SK-N-SH (cell line): ENCODE measurements around the gene XCR1. TPM values are rescaled to one million over a fixed set of nuclear protein-coding genes. Genes with fewer than 3 reads are reported as not detected.

Experiments used
- CTCF ChIA-PET: fragments of 300-600, 350-600 bp; formaldehyde crosslinking; extraction: SDS; loops from one replicate; lab custom pipeline; 2021; lab: Yijun Ruan, JAX
- POLR2A ChIA-PET: fragments of 350-600 bp; sonication (Branson Sonifier 250); formaldehyde crosslinking; extraction: SDS; loops from one replicate; lab custom pipeline; 2020; ENCODE audit warnings: antibody characterized with exemption, inconsistent platforms; lab: Yijun Ruan, JAX
- DNase-seq: peaks from one replicate; pipeline ENCODE4 v3.0.0; 2012
- H2AFZ ChIP-seq: fragments of 200-600 bp; sonication (generic); 2 replicates; pipeline ENCODE4 v1.8.1; 2016; ENCODE audit warnings: antibody characterized with exemption, mild to moderate bottlenecking, low read depth
- H3F3A ChIP-seq: fragments of 200-600 bp; sonication (generic); replicated peaks from 2 replicates; pipeline ENCODE3; 2016; ENCODE audit warnings: antibody characterized with exemption, mild to moderate bottlenecking; ENCODE audit not compliant: insufficient read depth
- H3K27ac ChIP-seq, 2 experiments: fragments of 200-500 bp in 1 of 2; fragments of 200-600 bp in 1 of 2; sonication (Bioruptor generic) in 1 of 2; sonication (generic), shearing (Covaris generic) in 1 of 2; 2 replicates each; pipeline versions ENCODE4 v1.5.1 to v1.6.1; 2014 to 2016; ENCODE audit warnings: low read depth in 2 of 2, inconsistent platforms in 1 of 2, low read length in 1 of 2, mild to moderate bottlenecking in 1 of 2, mixed read lengths in 1 of 2
- H3K27me3 ChIP-seq: fragments of 200-600 bp; sonication (generic), shearing (Covaris generic); 2 replicates; pipeline ENCODE4 v1.6.1; 2016; ENCODE audit warnings: mixed run types; ENCODE audit not compliant: insufficient read depth
- H3K36me3 ChIP-seq, 2 experiments: fragments of 200-500 bp in 1 of 2; fragments of 200-600 bp in 1 of 2; sonication (Bioruptor generic) in 1 of 2; sonication (generic) in 1 of 2; replicated peaks in 1 of 2; 2 replicates each; pipeline versions ENCODE3 to v1.5.1; 2014 to 2016; ENCODE audit warnings: low read length in 1 of 2, mild to moderate bottlenecking in 1 of 2; ENCODE audit not compliant: insufficient read depth in 2 of 2, control insufficient read depth in 1 of 2
- H3K4me1 ChIP-seq, 2 experiments: fragments of 200-500 bp in 1 of 2; fragments of 200-600 bp in 1 of 2; sonication (Bioruptor generic) in 1 of 2; sonication (generic), shearing (Covaris generic) in 1 of 2; 2 replicates each; pipeline versions ENCODE4 v1.5.1 to v1.6.1; 2014 to 2016; ENCODE audit warnings: low read depth in 1 of 2, low read length in 1 of 2, mixed run types in 1 of 2; ENCODE audit not compliant: insufficient read depth in 2 of 2, control insufficient read depth in 1 of 2
- H3K4me2 ChIP-seq: fragments of 200-600 bp; sonication (generic), shearing (Covaris generic); 2 replicates; pipeline ENCODE4 v1.6.1; 2017; ENCODE audit warnings: mixed run types
- H3K4me3 ChIP-seq, 2 experiments: fragments of 200-500 bp in 1 of 2; fragments of 200-600 bp in 1 of 2; sonication (Bioruptor generic) in 1 of 2; sonication (generic), shearing (Covaris generic) in 1 of 2; 2 replicates each; pipeline versions ENCODE4 v1.5.1 to v1.8.1; 2014 to 2016; ENCODE audit warnings: low read depth in 2 of 2, inconsistent platforms in 1 of 2, low read length in 1 of 2, mild to moderate bottlenecking in 1 of 2, mixed read lengths in 1 of 2, moderate library complexity in 1 of 2
- H3K79me2 ChIP-seq: fragments of 200-600 bp; sonication (generic); 2 replicates; pipeline ENCODE4 v1.8.1; 2017; ENCODE audit warnings: mild to moderate bottlenecking; ENCODE audit not compliant: insufficient read depth
- H3K9ac ChIP-seq: fragments of 200-600 bp; sonication (generic); 2 replicates; pipeline ENCODE4 v1.6.1; 2017; ENCODE audit warnings: mixed run types
- H3K9me2 ChIP-seq: fragments of 200-600 bp; sonication (generic); 2 replicates; pipeline ENCODE4 v1.6.1; 2017; ENCODE audit warnings: mixed run types
- H3K9me3 ChIP-seq: fragments of 200-600 bp; sonication (generic); 2 replicates; pipeline ENCODE4 v1.6.1; 2017; ENCODE audit warnings: mixed run types, mild to moderate bottlenecking, moderate library complexity
- H4K20me1 ChIP-seq: fragments of 200-600 bp; sonication (generic); 2 replicates; pipeline ENCODE4 v1.6.1; 2017; ENCODE audit warnings: mild to moderate bottlenecking, mixed run types; ENCODE audit not compliant: insufficient read depth
- FOSL2 ChIP-seq: IDR thresholded peaks from 2 replicates; pipeline ENCODE4 v1.4.0; 2012; ENCODE audit warnings: low read depth, mild to moderate bottlenecking, moderate library complexity, borderline replicate concordance
- FOXJ3 ChIP-seq: sonication (generic); formaldehyde crosslinking; IDR thresholded peaks from 2 replicates; pipeline ENCODE4 v1.5.1; 2020; ENCODE audit warnings: mild to moderate bottlenecking, missing genetic modification reagents
- GABPA ChIP-seq: IDR thresholded peaks from 2 replicates; pipeline ENCODE4 v1.4.0; 2012; ENCODE audit warnings: low read depth, mild to moderate bottlenecking
- MXI1 ChIP-seq: IDR thresholded peaks from 2 replicates; pipeline ENCODE4 v1.6.1; 2012; ENCODE audit warnings: mild to moderate bottlenecking, low read depth, low read length, improper control_type of control experiment
- NRF1 ChIP-seq: IDR thresholded peaks from 2 replicates; pipeline ENCODE4 v1.6.1; 2012; ENCODE audit warnings: low read depth, mild to moderate bottlenecking, low read length
- RAD21 ChIP-seq: IDR thresholded peaks from 2 replicates; pipeline ENCODE4 v1.6.1; 2012; ENCODE audit warnings: mild to moderate bottlenecking, low read length
- RCOR1 ChIP-seq: fragments of 150-350 bp; IDR thresholded peaks from 2 replicates; pipeline ENCODE4 v1.6.1; 2017; ENCODE audit warnings: antibody characterized with exemption, low read length
- RXRA ChIP-seq: IDR thresholded peaks from 2 replicates; pipeline ENCODE4 v1.4.0; 2012; ENCODE audit warnings: low read depth, mild to moderate bottlenecking, borderline replicate concordance
- SIN3A ChIP-seq: IDR thresholded peaks from 2 replicates; pipeline ENCODE4 v1.6.1; 2012; ENCODE audit warnings: low read depth, mild to moderate bottlenecking, low read length, moderate library complexity, borderline replicate concordance
- SMC3 ChIP-seq: IDR thresholded peaks from 2 replicates; pipeline ENCODE4 v1.6.1; 2012; ENCODE audit warnings: low read depth, low read length, improper control_type of control experiment
- TAF1 ChIP-seq: IDR thresholded peaks from 2 replicates; pipeline ENCODE4 v1.6.1; 2012; ENCODE audit warnings: low read depth, mild to moderate bottlenecking, low read length, moderate library complexity, borderline replicate concordance
- TCF12 ChIP-seq: IDR thresholded peaks from 2 replicates; pipeline ENCODE4 v1.4.0; 2012
- YY1 ChIP-seq: IDR thresholded peaks from 2 replicates; pipeline ENCODE4 v1.4.0; 2012; ENCODE audit warnings: low read depth, mild to moderate bottlenecking
- WGBS: methylation state at CpG from one replicate; pipeline ENCODE4 v1.1.6; 2017; ENCODE audit warnings: low lambda C conversion rate; 5-methylcytosine and 5-hydroxymethylcytosine counted together
- polyA plus RNA-seq, 3 experiments: library from polyadenylated mRNA; depleted of rRNA; stranded (reverse); fragments of >200 nt; gene quantifications; 2 replicates each; pipeline ENCODE4 v1.2.3, GENCODE V29; 2012
- TF ChIP-seq, protein P1 (sequence below): IDR thresholded peaks from 2 replicates; pipeline ENCODE4 v1.6.1; 2012; ENCODE audit warnings: mild to moderate bottlenecking, low read depth, low read length, moderate library complexity
- TF ChIP-seq, protein P2 (sequence below): IDR thresholded peaks from 2 replicates; pipeline ENCODE4 v1.4.0; 2012; ENCODE audit warnings: low read depth, borderline replicate concordance
- TF ChIP-seq, protein P3 (sequence below): fragments of 150-350 bp; IDR thresholded peaks from 2 replicates; pipeline ENCODE4 v1.6.1; 2016; ENCODE audit warnings: mild to moderate bottlenecking, low read depth, low read length
- TF ChIP-seq, protein P4 (sequence below): fragments of 150-350 bp; IDR thresholded peaks from 2 replicates; pipeline ENCODE4 v1.6.1; 2017; ENCODE audit warnings: antibody characterized with exemption, low read length, low read depth, borderline replicate concordance

Gene XCR1
- polyA plus RNA-seq, 1 of the 3 experiments (the other 2 are of a cell fraction): not detected

DNA sequence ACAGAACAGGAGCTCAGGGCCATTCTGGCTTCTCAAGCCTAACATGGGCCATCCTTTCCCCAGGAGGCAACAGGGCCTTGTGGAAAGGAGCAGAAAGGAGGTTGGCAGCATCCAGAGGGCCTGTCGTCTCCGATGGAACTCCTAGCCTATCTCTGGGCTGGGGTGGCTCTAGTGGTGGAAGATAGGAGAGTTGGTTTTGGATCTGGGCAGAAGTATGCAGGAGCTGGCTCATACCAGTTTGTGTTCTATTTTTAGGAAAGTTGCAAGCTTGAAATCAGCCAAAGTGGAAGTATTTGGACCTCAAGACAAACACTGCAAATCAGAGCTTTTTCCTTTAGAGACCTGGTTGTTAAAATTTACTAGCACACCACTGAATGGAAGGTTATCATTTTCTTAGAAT lies 35.4 kb upstream of the XCR1 start:
- Histone ChIP-seq H3K4me1 (peaks cover 0 to 7% of the 10 kb centered on the region in 2 experiments; a peak in 1 of 4 replicates), H3K9me2 (no peaks in the 10 kb centered on the region), H3K27me3 (peaks cover 37% of the 10 kb centered on the region; the same call in 1 of the 2 replicates), H3K27ac (no peak overlapping the region), H3F3A (no peaks in the 10 kb centered on the region), H2AFZ (no peak overlapping the region), H3K4me3 (no peak overlapping the region), H3K36me3 (no peaks in the 10 kb centered on the region), H3K9ac (no peak overlapping the region), H3K9me3 (no peaks in the 10 kb centered on the region), H3K4me2 (no peak overlapping the region), H3K79me2 (no peaks in the 10 kb centered on the region), H4K20me1 (no peaks in the 10 kb centered on the region)
- no peak for DNase-seq
- 0% methylated on average over 2 of the region's 2 CpGs for WGBS
- ChIA-PET POLR2A (no interaction called here), CTCF (interaction anchor here (0.6 to 9.1 kb wide), 4 partner anchors 17 to 142 kb away, joined by 3 to 106 read pairs (median 4); no protein-coding TSS in a partner anchor)
- TF ChIP-seq, protein P1, sequence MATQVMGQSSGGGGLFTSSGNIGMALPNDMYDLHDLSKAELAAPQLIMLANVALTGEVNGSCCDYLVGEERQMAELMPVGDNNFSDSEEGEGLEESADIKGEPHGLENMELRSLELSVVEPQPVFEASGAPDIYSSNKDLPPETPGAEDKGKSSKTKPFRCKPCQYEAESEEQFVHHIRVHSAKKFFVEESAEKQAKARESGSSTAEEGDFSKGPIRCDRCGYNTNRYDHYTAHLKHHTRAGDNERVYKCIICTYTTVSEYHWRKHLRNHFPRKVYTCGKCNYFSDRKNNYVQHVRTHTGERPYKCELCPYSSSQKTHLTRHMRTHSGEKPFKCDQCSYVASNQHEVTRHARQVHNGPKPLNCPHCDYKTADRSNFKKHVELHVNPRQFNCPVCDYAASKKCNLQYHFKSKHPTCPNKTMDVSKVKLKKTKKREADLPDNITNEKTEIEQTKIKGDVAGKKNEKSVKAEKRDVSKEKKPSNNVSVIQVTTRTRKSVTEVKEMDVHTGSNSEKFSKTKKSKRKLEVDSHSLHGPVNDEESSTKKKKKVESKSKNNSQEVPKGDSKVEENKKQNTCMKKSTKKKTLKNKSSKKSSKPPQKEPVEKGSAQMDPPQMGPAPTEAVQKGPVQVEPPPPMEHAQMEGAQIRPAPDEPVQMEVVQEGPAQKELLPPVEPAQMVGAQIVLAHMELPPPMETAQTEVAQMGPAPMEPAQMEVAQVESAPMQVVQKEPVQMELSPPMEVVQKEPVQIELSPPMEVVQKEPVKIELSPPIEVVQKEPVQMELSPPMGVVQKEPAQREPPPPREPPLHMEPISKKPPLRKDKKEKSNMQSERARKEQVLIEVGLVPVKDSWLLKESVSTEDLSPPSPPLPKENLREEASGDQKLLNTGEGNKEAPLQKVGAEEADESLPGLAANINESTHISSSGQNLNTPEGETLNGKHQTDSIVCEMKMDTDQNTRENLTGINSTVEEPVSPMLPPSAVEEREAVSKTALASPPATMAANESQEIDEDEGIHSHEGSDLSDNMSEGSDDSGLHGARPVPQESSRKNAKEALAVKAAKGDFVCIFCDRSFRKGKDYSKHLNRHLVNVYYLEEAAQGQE: no peak
- TF ChIP-seq TCF12 (no peak), RCOR1 (no peak), SIN3A (no peak), NRF1 (no peak), RXRA (no peak), FOXJ3 (CRISPR knock-in tag) (no peak), YY1 (no peak), FOSL2 (no peak), SMC3 (no peak), TAF1 (no peak), RAD21 (no peak), GABPA (no peak), MXI1 (no peak)
- TF ChIP-seq, protein P2, sequence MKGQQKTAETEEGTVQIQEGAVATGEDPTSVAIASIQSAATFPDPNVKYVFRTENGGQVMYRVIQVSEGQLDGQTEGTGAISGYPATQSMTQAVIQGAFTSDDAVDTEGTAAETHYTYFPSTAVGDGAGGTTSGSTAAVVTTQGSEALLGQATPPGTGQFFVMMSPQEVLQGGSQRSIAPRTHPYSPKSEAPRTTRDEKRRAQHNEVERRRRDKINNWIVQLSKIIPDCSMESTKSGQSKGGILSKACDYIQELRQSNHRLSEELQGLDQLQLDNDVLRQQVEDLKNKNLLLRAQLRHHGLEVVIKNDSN: no peak
- TF ChIP-seq, protein P3, sequence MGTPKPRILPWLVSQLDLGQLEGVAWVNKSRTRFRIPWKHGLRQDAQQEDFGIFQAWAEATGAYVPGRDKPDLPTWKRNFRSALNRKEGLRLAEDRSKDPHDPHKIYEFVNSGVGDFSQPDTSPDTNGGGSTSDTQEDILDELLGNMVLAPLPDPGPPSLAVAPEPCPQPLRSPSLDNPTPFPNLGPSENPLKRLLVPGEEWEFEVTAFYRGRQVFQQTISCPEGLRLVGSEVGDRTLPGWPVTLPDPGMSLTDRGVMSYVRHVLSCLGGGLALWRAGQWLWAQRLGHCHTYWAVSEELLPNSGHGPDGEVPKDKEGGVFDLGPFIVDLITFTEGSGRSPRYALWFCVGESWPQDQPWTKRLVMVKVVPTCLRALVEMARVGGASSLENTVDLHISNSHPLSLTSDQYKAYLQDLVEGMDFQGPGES: no peak
- TF ChIP-seq, protein P4, sequence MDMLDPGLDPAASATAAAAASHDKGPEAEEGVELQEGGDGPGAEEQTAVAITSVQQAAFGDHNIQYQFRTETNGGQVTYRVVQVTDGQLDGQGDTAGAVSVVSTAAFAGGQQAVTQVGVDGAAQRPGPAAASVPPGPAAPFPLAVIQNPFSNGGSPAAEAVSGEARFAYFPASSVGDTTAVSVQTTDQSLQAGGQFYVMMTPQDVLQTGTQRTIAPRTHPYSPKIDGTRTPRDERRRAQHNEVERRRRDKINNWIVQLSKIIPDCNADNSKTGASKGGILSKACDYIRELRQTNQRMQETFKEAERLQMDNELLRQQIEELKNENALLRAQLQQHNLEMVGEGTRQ: no peak
